ENCODE data around the gene SMYD3.

Gene SMYD3

DNA sequence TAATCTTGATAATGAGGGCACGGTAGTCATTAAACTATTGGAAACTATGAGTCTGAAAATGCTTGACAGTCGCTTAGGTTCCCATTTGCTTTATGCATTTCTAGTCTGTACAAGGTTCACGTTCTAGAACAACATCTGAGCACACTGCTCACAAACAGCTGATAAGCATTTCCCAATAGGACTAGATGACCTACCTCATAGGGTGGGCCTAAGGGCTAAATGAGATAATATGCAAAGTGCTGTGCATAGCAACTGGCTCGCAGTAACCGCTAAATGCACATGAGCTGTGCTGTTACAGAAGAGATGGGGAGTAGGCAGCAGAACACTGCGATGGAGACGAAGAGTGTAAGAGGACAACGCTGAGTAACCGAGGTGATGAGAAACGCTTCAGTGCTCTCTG lies 628.0 kb downstream of the SMYD3 start:
- no peak for FAIRE-seq

DNA sequence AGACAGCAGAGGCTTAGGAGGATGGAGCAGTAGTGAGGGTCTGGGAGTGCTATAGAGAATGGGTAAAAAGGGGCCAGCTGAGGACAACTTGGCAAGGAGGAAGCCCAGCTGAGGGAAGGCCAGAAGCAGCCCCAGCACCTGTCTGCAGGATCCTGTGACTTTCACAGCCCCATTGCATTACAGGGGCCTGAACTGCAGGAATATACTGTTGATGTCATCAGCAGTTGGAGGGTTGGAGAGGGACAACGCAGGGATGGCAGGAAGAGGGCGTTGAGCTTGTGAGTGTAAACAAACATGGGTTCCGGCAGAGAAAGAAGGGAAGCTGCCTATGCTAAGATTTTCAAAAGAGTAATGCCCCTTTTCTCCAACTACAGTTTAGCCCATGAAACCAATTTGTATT lies 628.5 kb downstream of the SMYD3 start:
- no peak for FAIRE-seq

DNA sequence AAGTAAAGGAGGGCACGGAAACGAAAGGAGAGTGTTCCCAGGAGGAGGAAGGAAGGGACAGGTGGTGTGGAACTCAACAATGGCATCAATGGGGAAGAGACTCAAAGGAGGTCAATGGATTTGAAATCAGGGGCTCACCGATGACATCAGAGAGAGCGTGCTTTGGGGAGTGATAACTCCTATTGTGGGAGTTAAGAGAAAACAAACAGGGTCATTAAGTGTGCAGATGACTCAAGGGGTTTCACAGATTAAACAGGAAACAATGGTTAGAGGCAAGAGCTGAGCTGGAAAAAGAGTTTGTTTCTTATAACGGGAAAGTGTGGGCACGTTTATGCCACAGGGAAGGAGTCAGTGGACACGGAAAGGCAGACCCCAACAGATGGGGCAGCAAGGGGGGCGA lies 629.1 kb downstream of the SMYD3 start:
- FAIRE-seq: no peak

DNA sequence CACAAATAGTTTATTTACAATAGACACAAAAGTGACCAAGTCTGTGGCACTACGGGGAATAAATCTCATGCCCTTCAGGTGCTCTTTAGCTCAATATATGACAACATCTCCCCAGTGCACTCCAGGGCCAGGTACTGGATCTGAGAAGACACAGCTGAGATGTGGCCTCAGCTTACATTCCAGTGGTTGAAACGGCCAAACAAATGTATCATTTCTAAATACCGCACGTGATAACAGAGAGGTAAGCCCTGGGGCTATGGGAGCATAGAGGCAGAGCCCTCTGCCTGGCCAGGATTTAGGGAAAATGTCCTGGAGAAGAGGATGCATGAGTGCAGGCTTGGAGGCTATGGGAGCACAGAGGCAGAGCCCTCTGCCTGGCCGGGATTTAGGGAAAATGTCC lies 630.5 kb downstream of the SMYD3 start:
- FAIRE-seq: no peak

DNA sequence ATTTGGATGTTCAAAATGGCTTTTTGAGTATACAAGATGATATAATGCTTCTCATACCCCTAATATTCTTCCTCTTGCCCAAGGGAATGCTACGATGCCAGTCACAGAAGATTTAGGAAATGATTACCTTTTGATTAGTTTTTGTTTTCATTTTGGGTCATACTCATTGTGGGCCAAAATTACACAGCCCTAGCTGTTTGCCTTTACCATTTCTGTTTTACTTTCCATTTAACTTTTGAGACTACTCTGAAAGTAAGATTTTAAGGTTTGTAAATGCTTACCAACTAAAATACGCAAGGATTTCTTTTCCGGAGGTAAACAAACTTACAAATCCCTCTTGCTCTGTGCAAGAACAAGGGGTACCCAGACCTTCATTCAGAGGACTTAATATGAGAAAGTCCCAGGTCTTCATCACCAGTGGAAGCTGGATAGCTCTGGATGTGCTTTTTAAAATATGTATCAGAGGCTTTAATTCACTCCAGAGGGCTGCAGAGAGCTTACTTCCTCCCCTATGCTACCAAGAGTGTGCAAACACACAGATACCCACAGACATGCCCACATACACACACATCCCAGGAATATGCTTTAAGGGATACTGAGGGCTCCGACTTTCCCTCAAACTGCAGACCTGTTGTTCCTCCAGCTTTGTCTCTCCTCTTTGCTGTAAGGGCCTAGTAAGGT lies 631.4 kb downstream of the SMYD3 start:
- no peak for FAIRE-seq

DNA sequence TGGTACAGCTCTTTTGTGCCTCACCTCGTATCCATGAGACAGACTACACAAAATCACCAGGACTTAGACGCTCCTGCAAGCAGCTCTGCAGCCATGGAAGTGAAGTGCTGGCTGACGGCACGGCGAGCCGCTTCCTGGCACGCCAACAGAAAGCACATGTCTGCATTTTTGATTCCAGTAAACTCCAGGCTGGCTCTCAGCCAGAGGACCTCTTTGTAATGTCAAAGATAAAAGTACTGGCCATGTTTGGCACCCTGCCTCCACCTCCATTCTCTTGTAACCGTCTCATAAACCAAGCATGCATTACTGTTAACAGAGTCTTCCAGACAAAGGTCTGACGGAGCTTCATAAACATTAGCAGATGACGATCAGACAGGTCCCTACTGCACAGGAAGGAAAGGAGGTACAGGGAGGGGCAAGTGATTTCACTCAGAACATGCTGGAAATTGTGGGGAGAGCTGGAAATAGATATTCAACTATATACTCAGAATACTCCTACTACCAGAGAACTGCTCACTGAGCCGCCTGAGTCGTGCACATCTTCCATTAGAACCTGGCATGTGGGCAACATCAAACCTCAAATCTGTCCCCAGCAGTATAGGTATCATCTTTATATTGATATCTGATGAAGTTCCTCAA lies 632.0 kb downstream of the SMYD3 start:
- no peak for FAIRE-seq

DNA sequence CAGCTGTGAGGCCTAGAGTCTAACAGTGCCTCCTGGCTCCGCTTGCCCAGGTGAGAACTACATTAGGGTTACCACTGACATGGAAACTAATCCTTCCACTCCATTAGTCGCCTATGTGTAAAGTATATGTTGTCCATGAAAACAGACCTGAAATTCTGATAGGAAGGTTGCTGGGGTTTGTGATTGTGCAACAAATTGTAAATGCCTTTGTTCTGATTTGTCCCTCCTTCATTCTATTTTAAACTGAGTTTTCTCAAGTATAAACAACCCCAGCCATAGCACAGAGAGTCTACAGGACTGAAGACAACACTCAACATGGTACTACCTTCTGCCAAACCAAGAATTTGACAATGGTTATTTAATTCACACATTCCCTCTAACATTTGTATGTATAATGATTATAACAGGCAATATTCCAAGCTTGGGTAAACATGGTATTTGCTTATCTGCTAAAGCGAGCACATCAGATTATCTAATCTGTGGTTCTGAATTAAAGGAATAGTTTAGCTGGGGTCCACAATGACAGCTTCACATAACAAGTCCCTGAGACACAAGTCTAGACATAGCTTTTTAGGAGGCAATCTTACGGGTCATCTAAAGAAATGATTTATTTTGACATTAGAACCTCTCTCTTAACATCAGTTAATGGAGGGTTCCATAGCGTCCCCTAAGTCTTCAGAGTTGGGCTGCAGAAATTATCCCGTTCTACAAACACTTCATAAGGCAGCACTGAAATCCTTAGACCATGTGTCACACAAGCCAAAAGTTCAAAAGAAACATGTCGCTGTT lies 633.0 kb downstream of the SMYD3 start:
- no peak for FAIRE-seq

DNA sequence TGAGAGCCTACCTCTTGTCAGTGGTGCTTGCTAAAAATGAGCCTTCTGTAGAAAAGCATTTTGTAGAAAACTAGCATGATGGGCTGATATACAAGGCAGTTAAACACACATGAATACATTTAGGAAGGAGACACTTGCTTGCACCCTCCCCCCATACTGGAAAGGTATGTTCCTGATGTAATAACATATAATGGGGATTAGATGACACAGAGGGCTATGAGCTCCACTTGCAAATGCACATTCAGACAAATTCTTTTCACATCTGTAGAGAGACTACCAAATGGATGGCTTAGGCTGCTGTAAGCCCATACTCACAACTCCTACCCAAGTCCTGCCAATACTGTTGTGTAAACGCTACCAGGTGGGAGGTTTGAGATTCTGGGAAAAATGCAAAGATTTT lies 634.0 kb downstream of the SMYD3 start:
- FAIRE-seq: no peak

DNA sequence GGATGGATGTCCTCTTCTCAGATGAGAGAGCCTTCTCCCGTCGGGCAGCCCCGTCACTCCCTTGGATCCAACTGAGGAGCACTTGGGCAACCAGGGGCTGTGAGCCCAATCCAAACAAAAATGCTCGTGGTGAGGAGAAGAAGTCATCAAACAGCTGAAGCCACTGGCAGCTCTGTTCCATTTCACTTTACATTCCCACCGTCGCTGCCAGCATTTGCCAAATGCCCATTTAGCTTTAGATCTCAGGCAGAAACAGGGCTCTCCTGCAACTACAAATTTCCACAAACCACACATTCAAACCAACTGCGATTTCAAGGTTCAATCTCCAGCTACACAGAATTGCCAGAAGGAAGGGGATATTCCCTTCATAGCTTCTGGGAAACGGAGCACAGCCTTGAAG lies 634.6 kb downstream of the SMYD3 start:
- FAIRE-seq: no peak

DNA sequence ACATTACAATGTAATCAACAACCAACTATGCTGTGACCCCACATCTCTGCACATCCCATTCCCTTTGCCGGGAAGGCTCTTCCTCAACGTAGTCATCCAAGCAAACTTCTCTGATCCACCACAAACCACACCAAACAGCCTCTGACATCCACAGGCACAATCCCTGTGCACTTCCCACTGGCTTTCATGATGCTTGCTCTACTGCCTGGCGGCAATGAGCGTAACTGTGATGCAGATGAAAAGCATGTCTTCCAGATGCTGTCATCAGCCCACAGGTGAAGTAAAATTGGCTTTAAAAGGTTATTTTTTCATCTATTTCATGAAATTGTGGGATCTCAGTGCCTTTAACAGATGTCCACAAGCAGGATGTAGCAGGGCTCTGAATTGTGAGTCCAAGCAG lies 635.2 kb downstream of the SMYD3 start:
- no peak for FAIRE-seq

DNA sequence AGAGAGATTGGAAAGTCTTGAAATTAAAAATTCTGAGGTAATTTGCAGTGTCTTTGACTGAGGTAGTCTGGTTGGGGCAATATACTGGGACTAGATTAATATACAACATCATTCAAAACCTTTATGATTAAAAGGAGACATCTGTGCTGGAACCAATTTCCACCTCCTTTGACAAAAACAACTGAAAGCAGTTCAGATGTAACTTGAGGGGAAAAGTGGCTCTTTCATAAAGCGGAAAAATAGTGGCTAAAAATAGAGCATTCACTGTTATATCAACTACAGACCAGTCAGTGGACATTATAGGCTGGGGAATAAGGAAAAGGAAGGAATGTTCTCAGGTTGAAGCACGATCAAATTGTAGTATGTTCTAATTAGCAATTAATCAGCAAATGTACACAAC lies 635.9 kb downstream of the SMYD3 start:
- FAIRE-seq: no peak

DNA sequence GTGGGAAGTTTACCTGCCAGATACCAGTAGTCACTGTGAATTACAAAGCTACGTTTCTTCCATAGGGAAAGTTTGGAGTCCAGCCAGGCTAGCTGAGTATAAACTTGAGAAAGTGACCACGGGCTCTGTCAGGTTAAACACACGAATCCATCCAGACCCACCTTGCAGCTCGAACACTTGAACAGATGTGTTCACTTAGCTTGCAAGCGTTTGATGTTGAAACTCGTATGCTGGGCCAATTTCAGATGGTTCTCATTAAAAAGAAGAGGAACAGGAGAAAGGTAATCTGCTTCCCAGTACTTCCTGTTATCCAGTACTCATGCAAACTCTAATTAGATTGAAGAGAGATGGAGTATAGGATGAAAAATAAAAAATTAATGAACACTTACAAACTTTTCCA lies 636.4 kb downstream of the SMYD3 start:
- no peak for FAIRE-seq

DNA sequence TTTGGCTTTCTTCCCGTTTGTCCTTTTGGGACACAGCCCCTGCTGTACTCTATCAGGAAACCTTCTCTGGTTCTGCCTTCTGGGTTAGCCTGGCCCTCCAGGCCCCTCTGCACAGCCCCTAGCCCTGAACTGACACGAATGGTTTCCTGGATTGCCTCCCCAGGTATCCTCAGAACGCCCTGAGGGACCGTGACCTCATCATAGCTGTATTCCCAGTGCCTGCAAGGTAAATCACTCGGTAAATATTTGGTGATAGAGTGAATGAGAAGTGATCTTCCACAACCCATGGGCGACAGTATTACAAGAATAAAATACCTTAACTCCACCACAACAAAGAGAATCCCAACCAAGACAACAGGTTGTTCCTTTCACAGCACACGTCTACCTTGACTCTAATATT lies 637.2 kb downstream of the SMYD3 start:
- no peak for FAIRE-seq

DNA sequence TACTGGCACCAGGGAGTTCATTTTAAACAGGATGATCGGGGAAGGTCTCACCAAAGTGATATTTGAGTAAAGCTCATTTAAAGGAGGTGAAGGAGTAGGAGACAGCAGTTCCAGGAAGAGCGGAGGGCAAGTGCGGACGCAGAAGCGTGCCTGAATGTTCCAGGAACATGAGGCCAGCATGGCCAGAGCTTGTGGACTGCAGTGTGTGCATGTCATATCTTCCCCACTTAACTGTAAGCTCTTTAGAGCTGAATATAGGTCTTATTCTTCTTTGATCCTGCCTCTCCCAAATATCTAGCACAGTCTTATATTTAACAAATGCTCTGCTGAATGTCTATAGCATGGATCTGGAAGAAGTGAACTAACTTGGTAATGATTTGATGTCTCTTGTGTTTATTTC lies 639.3 kb downstream of the SMYD3 start:
- no peak for FAIRE-seq

DNA sequence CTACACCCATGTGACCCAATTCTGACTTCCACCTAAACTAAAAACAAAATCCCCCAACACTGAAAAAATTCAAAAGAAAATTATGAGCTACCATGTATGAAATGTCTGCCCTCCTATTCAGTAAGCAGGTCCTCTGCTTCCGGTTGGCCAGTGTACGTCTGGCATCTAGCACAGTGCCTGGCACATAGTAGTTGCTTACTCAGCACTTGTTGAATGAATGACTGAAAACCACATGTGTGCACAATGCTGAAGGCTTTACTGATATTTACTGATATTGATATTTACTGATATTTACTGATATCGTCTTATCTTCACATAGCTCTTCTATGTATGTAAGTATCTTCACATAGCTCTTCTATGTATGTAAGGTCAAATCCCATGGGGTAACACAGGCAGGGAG lies 642.2 kb downstream of the SMYD3 start:
- FAIRE-seq: no peak

DNA sequence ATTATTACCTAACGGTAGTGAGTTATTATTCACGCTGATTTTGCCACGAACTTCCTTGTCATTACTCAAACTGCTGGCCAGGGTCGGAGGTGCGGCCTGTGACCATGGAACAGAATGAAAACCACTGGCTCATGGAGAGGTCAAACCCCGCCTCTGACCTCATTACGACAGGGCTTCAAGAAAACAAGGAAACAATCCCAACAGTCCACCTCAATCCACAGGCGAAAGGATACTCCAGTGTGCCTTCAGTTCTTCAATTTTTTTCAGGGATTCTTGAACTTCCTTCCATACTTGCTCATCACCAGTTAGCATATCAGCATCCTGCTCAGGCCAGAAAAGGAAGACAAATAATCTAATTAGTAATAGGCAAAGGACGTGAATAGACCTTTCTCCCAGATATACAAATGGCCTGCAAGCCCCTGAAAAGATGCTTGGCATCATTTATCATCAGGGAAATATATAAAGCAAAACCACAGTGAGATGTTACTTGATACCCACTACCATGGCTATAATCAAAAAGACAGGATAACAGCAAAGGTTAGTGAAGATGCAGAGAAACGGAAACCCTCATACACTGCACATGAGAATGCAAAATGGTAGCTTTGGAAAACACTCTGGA lies 643.4 kb downstream of the SMYD3 start:
- FAIRE-seq: no peak

DNA sequence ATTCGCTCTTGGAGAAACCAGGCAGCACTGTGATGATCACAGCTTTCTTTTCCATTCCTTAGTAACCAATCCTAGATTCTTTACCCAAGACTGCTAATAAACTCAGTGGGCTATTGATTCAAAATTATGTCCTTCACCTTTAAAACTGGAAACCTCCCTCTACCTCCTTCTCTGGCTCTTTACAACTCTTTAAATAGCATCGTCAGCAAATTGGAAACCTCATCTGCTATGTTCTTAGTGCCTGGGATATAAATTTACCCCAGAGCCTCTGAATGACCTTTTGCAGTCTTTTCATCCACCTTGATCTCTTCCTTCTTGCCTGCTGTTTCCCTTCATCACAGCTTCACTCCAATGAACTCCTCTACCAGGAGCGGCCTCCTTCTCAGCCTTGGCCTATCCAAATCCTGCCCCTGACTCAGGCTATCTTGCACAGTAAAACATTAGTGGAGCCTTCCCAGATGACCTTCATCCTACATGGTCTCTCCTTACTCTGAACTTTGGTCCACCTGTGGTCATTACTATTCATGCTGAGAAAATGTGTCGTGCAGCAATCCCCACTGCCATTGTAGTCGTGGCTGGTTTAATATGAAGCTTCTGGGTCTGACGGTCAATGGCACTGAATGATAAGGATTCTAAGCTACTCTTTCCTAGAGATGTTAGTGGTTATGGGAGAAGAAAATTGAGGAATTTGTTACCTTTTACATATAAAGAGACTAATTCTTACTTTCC lies 644.1 kb downstream of the SMYD3 start:
- no peak for FAIRE-seq

DNA sequence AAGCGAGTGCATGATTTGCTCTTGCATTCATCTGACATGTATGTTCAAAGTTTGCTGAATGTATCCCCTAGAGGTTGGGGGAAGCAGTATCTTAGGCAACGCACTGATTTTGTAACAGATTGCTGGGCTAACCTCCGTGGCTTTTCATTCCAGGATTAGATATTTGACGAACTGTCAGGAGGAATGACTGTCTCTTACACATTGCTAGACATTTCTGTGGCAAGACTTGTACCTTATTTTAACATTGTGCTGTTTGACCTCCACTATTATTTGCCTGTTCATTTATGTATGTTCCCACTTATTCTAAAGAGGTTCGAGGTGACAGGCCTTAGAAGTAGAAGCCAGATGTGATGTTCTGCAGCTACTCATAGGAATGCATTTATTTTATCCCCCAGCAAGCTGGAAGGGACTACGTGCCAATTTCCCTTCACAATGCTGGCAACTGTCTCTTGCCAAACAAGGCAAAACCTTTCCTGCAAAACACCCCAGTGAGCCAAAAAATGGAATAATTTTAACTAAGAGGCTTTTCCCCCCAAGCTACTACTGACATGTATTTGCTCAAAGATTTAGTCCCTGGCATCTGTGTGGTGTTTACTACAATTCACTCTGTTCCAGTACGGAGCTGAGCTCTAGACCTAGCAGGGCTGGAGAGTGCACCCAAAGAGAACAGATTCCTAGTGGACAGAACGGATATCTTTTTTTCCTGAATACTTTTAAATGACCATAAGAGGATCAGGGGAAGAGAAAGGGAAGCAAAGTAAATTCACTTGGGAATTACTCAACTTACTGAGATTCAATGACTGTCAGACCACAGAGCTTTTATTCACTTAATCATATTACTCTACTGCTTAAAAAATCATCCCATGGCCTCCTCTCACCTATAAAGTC lies 646.2 kb downstream of the SMYD3 start:
- FAIRE-seq: no peak

DNA sequence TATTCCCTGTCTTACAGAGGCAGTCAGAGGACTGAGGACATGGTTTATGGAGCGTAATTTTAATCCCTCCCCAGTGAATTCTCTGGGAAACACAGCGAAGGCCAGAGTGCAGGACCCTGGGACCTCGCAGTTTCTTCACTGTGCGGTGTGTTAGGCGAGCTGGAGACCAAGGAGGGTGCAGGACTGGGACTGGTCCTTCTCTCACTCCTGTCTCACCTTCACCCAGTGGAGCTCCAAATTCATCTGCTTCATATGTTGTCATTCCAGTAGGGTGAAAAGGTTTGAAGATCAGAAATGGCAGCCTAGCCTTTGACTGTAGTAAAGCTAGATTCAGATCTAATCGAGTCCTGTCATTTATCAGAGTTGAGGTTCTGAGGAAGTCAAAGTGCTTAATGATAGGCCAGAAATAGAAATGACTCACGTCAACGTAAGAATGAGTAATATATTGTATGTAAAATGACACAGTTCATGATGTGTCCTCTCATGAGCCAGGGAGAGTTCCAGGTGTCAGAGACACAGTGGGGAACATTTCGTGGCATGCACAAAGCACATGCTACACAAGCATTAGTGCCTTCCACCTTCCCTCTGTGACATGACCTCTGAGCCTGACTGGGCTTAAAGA lies 647.5 kb downstream of the SMYD3 start:
- no peak for FAIRE-seq

DNA sequence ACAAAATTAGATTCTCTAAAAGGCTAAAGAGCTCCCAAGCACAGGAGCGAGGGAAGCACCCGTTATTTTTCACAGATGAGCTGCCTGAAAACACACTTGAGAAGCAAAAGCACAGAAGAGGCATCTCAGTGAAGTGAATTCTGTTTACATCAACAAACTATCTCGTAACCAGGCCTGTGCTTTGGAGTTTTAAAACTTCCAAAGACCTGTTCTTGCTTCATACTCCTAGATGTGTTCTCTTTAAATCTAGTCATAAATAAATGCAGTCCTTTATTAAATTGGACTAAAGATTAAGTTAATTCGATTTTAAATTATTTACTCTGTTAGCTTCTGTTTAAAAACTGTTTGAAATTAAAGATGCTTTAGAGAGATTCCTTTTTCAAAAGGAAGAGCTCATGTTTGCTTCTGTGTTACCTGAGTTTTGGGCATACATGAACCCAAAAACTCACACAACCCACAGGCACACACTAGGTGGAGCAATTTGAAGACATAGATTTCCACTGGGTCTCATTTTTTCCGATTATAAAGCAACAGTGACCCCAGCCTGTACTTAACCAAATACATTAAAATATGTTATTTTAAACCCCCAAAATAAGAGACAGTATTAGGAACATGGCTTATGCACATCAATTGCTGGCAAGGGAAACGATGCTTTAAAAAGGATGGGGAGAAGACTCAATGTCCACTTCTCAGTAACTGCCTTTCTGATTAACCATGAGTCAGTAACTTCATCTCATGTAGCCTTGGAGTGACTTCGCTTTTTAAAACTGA lies 648.2 kb downstream of the SMYD3 start:
- FAIRE-seq: no peak
